ENCODE results near the gene NMD3. TPM values are rescaled to one million over a fixed set of nuclear protein-coding genes. Genes with fewer than 3 reads are reported as not detected.

NMD3 gene
- polyA plus RNA-seq, 1 donor from 2014 or later = 25.3 TPM

GRCh38 chr3:161239700-161240099 lies 18.6 kb downstream of the NMD3 start:
- H3K79me2 ChIP-seq (replicated peaks; ENCODE audit: insufficient read depth, low read length) = no peaks in the 10 kb centered on the region

GRCh38 chr3:161244538-161244937 lies 23.4 kb downstream of the NMD3 start:
- H3K4me2 ChIP-seq (ENCODE audit: low read length) = no peak overlapping the region
- no peaks in the 10 kb centered on the region for H3F3A ChIP-seq (ENCODE audit: insufficient read depth, low read length, poor library complexity, severe bottlenecking)
- H3K4me3 ChIP-seq (ENCODE audit: low read length) = no peak overlapping the region
- no peak overlapping the region for H3K9ac ChIP-seq (ENCODE audit: low read length)
- no peaks in the 10 kb centered on the region for H3K36me3 ChIP-seq (ENCODE audit: insufficient read depth, low read length)
- H3K27ac ChIP-seq (ENCODE audit: low read length) = no peak overlapping the region
- no peaks in the 10 kb centered on the region for H4K20me1 ChIP-seq (ENCODE audit: insufficient read depth)
- no peaks in the 10 kb centered on the region for H3K9me3 ChIP-seq (ENCODE audit: low read length)
- no peaks in the 10 kb centered on the region for H3K9me2 ChIP-seq (ENCODE audit: insufficient read depth, low read length)
- no peaks in the 10 kb centered on the region for H3K79me2 ChIP-seq (replicated peaks; ENCODE audit: insufficient read depth, low read length)
- H2AFZ ChIP-seq (ENCODE audit: low read depth, low read length) = no peak overlapping the region
- H3K27me3 ChIP-seq (ENCODE audit: insufficient read depth, low read depth, low read length) = no peaks in the 10 kb centered on the region
- TF ChIP-seq RAD21 (conservative IDR thresholded peaks at IDR 0.05) (no peak), POLR2AphosphoS5 (IDR thresholded peaks at IDR 0.05) (no peak), TAF1 (IDR thresholded peaks at IDR 0.05; ENCODE audit: low read depth) (no peak), EP300 (conservative IDR thresholded peaks at IDR 0.05; ENCODE audit: poor library complexity, severe bottlenecking) (no peak), REST (IDR thresholded peaks at IDR 0.05; ENCODE audit: borderline replicate concordance) (no peak), EZH2 (IDR thresholded peaks at IDR 0.05; ENCODE audit: borderline replicate concordance, insufficient read depth, low read length, poor library complexity, severe bottlenecking) (no peak), CTCF (IDR thresholded peaks at IDR 0.05; ENCODE audit: poor library complexity, severe bottlenecking) (no peak)

More at GRCh38 chr3:161239700-161240099, 18.6 kb downstream of the NMD3 start:
- Histone ChIP-seq H3K9me2 (ENCODE audit: insufficient read depth, low read length) (no peaks in the 10 kb centered on the region), H3F3A (ENCODE audit: insufficient read depth, low read length, poor library complexity, severe bottlenecking) (no peaks in the 10 kb centered on the region), H3K4me2 (ENCODE audit: low read length) (no peak overlapping the region), H3K27ac (ENCODE audit: low read length) (no peak overlapping the region), H3K27me3 (ENCODE audit: insufficient read depth, low read depth, low read length) (no peaks in the 10 kb centered on the region), H3K9ac (ENCODE audit: low read length) (no peak overlapping the region), H4K20me1 (ENCODE audit: insufficient read depth) (no peaks in the 10 kb centered on the region), H2AFZ (ENCODE audit: low read depth, low read length) (no peak overlapping the region), H3K9me3 (ENCODE audit: low read length) (no peaks in the 10 kb centered on the region), H3K4me3 (ENCODE audit: low read length) (no peak overlapping the region), H3K36me3 (ENCODE audit: insufficient read depth, low read length) (no peaks in the 10 kb centered on the region)
- TF ChIP-seq TAF1 (IDR thresholded peaks at IDR 0.05; ENCODE audit: low read depth) (no peak), POLR2AphosphoS5 (IDR thresholded peaks at IDR 0.05) (no peak), EP300 (conservative IDR thresholded peaks at IDR 0.05; ENCODE audit: poor library complexity, severe bottlenecking) (no peak), REST (IDR thresholded peaks at IDR 0.05; ENCODE audit: borderline replicate concordance) (no peak), CTCF (IDR thresholded peaks at IDR 0.05; ENCODE audit: poor library complexity, severe bottlenecking) (no peak), EZH2 (IDR thresholded peaks at IDR 0.05; ENCODE audit: borderline replicate concordance, insufficient read depth, low read length, poor library complexity, severe bottlenecking) (no peak), MXI1 (conservative IDR thresholded peaks at IDR 0.05; ENCODE audit: poor library complexity, severe bottlenecking) (no peak), RAD21 (conservative IDR thresholded peaks at IDR 0.05) (no peak), SMC3 (conservative IDR thresholded peaks at IDR 0.05; ENCODE audit: poor library complexity) (no peak)

All from neural cell (in vitro differentiated cells).